Uterus (tissue), 4 donors: ENCODE data around the gene CEND1. TPM values are rescaled to one million over a fixed set of nuclear protein-coding genes. Genes with fewer than 3 reads are reported as not detected.

Experiments
- DNase-seq, 2 donors: peaks; one replicate each; pipeline ENCODE4 v3.0.0-alpha.2; 2019 to 2020
- H3K27ac ChIP-seq, 2 donors: fragments of 200-600 bp; sonication (generic); 1 replicate in 1 of 2; 2 replicates in 1 of 2; pipeline ENCODE4 v1.5.1; 2016 to 2018
- H3K27me3 ChIP-seq, 2 donors: fragments of 200-600 bp; sonication (generic); one replicate each; pipeline ENCODE4 v1.5.1; 2018 to 2019; ENCODE audit warnings: control low read depth in 1 of 2
- H3K36me3 ChIP-seq, 2 donors: fragments of 200-600 bp; sonication (generic); one replicate each; pipeline ENCODE4 v1.5.1; 2019; ENCODE audit warnings: control low read depth in 1 of 2
- H3K4me1 ChIP-seq, 2 donors: fragments of 200-600 bp; sonication (generic); one replicate each; pipeline ENCODE4 v1.5.1; 2018 to 2019; ENCODE audit warnings: control low read depth in 1 of 2
- H3K4me3 ChIP-seq, 2 donors: fragments of 200-600 bp; sonication (generic); 1 replicate in 1 of 2; 2 replicates in 1 of 2; pipeline ENCODE4 v1.5.1; 2018 to 2019; ENCODE audit warnings: mild to moderate bottlenecking in 1 of 2
- H3K9me3 ChIP-seq, 2 donors: fragments of 200-600 bp; sonication (generic); one replicate each; pipeline ENCODE4 v1.5.1; 2019; ENCODE audit warnings: control low read depth in 1 of 2
- POLR2A ChIP-seq, 2 donors: fragments of 450-650 bp; IDR thresholded peaks; one replicate each; pipeline ENCODE4 v1.6.1; 2016; ENCODE audit warnings: antibody characterized with exemption in 2 of 2, mild to moderate bottlenecking in 1 of 2, moderate library complexity in 1 of 2
- intact Hi-C: fragments of 100-400 bp; cut with DNase I; formaldehyde crosslinking; loops from one replicate; pipeline ENCODE4 v1.15.1; 2023; ENCODE audit warnings: low total_unique reads
- total RNA-seq, 4 donors: library from RNA; depleted of rRNA in 3 of 4; stranded (reverse); fragments of >200 nt in 3 of 4; gene quantifications; one replicate each; pipeline versions ENCODE4 v1.1.0 to v1.2.4, GENCODE V29; 2014 to 2023
- TF ChIP-seq, protein P1 (sequence below), 4 experiments: fragments of 200-600 bp in 2 of 4; fragments of 450-650 bp in 2 of 4; sonication (generic) in 2 of 4; IDR thresholded peaks; one replicate each; pipeline ENCODE4 v1.5.1; 2016 to 2019; ENCODE audit warnings: antibody characterized with exemption in 4 of 4, mild to moderate bottlenecking in 2 of 4, moderate library complexity in 1 of 4
- donor health status: DM: yes; HTN: yes; CAD: no.

Gene CEND1
- total RNA-seq, 4 donors from 2014 or later = 0.41 TPM; not detected in 3

DNA sequence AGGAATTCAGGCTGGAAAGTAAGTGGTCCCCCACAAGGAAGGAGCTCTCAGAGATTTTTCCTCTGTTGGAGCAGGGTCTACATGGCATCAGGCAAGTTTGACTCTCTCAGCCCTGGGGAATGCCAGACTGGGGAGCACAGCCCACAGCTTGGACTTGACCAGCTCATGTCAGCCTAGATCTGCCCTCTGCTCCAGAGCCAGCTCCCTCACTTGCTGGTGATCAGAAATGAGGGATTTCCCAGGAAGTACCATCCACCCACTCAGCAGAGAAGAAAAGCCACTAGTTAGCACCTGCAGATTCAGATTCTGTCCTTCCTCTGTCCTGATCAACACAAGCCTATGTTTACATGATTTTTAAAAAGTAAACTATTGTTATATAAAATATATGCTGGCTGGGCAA, 29.7 kb downstream of the CEND1 start:
- no peaks in the 10 kb centered on the region for H3K9me3 ChIP-seq
- no peak for TF ChIP-seq POLR2A (IDR thresholded peaks at IDR 0.05)
- TF ChIP-seq, protein P1, sequence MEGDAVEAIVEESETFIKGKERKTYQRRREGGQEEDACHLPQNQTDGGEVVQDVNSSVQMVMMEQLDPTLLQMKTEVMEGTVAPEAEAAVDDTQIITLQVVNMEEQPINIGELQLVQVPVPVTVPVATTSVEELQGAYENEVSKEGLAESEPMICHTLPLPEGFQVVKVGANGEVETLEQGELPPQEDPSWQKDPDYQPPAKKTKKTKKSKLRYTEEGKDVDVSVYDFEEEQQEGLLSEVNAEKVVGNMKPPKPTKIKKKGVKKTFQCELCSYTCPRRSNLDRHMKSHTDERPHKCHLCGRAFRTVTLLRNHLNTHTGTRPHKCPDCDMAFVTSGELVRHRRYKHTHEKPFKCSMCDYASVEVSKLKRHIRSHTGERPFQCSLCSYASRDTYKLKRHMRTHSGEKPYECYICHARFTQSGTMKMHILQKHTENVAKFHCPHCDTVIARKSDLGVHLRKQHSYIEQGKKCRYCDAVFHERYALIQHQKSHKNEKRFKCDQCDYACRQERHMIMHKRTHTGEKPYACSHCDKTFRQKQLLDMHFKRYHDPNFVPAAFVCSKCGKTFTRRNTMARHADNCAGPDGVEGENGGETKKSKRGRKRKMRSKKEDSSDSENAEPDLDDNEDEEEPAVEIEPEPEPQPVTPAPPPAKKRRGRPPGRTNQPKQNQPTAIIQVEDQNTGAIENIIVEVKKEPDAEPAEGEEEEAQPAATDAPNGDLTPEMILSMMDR (IDR thresholded peaks at IDR 0.05) = no peak
- H3K4me3 ChIP-seq = no peak overlapping the region
- DNase-seq = no peak
- H3K4me1 ChIP-seq = no peaks in the 10 kb centered on the region
- H3K27ac ChIP-seq = no peak overlapping the region
- H3K27me3 ChIP-seq = no peaks in the 10 kb centered on the region
- intact Hi-C loops = no loop called here
- H3K36me3 ChIP-seq = no peaks in the 10 kb centered on the region

DNA sequence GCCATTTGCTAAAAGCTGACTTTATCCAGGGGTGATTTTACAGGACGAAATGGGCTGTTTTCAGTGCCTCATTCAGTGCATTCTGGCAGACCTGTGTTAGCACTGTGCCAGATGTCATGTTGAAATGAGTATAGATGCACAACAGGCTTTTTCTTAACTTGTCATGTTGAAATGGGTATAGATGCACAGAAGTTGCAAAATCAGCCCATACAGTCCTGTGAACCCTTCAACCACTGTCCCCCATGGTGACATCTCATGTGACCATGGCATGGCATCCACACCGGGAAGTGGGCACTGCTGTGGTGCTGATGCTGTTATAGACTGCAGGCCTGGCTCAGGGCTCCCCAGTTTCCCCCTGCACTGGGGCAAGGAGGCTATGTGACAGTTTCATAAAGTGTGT, 40.2 kb downstream of the CEND1 start:
- no peaks in the 10 kb centered on the region for H3K4me1 ChIP-seq
- no peaks in the 10 kb centered on the region for H3K27me3 ChIP-seq
- H3K27ac ChIP-seq = no peak overlapping the region
- DNase-seq = no peak
- H3K36me3 ChIP-seq = no peaks in the 10 kb centered on the region
- H3K9me3 ChIP-seq = no peaks in the 10 kb centered on the region
- H3K4me3 ChIP-seq = no peak overlapping the region
- TF ChIP-seq, protein P1 (IDR thresholded peaks at IDR 0.05) = no peak
- no peak for TF ChIP-seq POLR2A (IDR thresholded peaks at IDR 0.05)
- intact Hi-C loops = no loop called here

DNA sequence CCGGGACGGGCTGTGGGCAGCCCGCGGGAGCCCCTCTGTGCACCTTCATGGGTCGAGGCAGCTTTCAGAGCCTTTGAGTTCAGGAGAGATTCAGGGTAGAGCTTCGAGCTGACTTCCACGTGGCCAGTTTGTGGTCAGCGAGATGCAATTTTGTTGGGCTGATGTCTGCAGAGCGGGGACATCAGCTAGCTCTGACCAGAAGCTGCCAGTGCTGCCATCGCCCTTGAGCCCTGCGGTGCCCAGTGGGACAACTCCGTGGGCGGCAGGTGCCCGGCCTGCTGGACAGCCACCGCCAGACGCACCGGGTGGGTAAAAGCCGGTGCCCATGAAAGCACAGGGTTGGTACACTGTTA, 41.9 kb downstream of the CEND1 start:
- Histone ChIP-seq H3K36me3 (no peaks in the 10 kb centered on the region), H3K27ac (peak overlapping the region; percentile 59 to 74), H3K27me3 (no peaks in the 10 kb centered on the region), H3K4me1 (no peaks in the 10 kb centered on the region), H3K4me3 (peak overlapping the region; percentile 48 to 62), H3K9me3 (no peaks in the 10 kb centered on the region)
- intact Hi-C loops = no loop called here
- DNase-seq = no peak
- TF ChIP-seq, protein P1 (IDR thresholded peaks at IDR 0.05) = no peak
- TF ChIP-seq POLR2A (IDR thresholded peaks at IDR 0.05) = no peak

DNA sequence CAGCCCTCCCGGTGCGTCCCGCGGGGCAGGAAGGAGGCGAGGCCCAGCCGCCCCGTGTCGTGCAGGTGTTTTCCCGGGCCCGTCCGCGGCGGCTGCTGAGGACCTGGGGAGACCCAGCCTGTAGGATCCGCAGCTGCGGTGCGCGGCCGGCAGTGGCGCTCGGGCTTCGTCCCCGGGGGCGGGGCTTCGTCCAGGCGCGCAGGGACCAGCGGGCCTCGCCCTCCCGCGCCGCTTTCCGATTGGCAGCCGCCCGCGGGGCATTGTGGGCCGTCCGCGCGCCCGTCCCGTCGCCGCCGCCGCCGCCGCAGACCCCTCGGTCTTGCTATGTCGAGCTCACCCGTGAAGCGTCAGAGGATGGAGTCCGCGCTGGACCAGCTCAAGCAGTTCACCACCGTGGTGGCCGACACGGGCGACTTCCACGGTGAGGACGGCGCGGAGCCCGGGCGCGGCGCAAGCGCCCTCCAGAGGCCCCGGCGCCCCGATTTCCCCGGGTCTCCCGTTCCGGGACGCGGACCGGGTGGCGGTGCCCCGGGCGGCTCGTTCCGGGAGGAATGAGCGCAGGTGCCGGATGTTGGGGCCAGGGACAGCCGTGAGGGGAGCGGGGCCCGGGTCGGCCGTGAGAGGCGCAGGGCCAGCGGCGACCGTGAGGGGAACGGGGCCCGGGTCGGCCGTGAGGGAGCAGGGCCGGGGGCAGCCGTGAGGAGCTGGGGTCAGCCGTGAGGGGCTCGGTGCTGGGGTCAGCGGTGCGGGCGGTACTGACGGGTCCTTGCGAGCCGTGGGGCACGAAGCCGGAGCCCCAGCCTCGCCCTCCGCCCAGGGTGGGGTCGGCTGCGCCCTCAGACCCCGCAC, 42.5 kb downstream of the CEND1 start, which contains the start of gene TALDO1:
Gene TALDO1, plus strand, starts transcription at position 307 of the 849 bp plus-strand sequence. Its CDS starts 18 bp downstream, at position 325.
- Histone ChIP-seq H3K4me1 (no peaks in the 10 kb centered on the region), H3K4me3 (peak within 1 kb of the TSS; percentile 48 to 62), H3K9me3 (no peaks in the 10 kb centered on the region), H3K27ac (peak within 1 kb of the TSS; percentile 59 to 74), H3K36me3 (no peaks in the 10 kb centered on the region), H3K27me3 (no peaks in the 10 kb centered on the region)
- intact Hi-C loops = no loop called here
- DNase-seq = peak; percentile 86 to 91
- TF ChIP-seq, protein P1 (IDR thresholded peaks at IDR 0.05) = peak in 3 of 4 experiments; percentile 44 to 51 (median 50)
- peak in 1 of 2 donors; percentile 75 for TF ChIP-seq POLR2A (IDR thresholded peaks at IDR 0.05)
